GM21447 (cell line): Measurements from ENCODE around the gene RRP8.

Experiments
- ATAC-seq: cut with Tn5 transposase; IDR thresholded peaks from one replicate; pipeline ENCODE4 v1.9.1; 2021; ENCODE audit not compliant: unreplicated experiment

The RRP8 gene

DNA sequence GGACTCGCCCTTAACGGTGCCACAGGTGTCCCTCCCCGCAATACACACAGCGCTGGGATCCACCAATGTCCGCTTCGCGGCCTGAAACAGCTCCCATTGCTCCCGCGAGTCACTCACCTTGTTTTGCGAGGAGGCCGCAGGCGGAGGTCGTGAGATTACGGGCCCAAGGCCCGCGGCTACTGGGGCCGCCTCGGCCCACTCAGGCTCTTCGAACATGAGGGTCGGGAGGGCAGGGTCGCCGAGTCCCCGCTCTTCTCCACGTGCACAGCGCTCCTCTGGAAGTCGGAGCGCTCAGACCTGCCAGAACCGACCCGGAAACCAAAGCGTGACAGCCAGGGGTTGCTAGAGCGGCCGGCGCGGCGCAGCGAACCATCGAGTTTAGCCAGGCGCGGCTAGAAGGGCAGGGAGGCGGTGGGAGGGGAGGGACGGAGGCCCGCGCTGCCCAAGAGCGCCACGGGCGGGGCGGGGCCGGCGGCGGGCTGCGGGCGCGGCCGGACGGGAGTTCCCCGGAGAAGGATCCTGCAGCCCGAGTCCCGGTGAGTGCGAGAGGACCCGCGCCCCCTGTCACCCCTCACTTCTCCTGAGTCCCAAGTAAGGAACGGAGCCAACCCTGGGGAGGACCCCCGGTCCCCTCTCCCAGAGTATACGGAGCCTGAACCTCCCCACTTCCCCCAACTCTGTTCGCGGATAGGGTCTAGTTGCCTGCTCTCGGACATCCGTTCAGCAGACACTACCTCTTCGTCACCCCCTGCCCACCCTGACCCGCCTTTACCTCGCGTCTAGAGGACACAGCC is at the start of gene RRP8, which contains the start of gene ILK:
Gene RRP8 (minus strand): TSS at position 330 of the 794 bp plus-strand sequence. CDS start 114 bp downstream, at position 216.
Gene ILK (plus strand): TSS at position 488 of the 794 bp plus-strand sequence. CDS start 498 bp downstream, outside the sequence.
- peak; percentile 54 for ATAC-seq

DNA sequence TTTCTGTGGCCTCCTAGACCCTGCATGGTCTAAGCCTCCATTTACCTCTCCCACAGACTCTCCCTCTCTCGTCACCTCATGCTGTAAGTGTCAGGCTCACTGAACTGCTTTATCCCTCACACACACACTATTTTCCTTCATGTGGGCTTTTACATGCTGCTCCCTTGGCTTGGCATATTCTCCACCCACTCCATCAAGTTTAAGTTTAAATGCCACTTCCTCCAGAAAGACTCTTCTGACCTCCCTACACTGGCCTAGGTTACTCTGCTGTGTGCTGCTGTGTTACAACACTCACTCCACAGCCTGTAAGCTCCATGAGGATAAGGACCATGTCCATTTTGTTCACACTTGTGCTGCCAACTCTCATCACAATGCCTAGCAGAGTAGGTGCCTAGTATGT is 49.7 kb upstream of the RRP8 start:
- ATAC-seq, result no peak

GRCh38 chr11:6652182-6652581 is 48.8 kb upstream of the RRP8 start:
- ATAC-seq, result no peak

DNA sequence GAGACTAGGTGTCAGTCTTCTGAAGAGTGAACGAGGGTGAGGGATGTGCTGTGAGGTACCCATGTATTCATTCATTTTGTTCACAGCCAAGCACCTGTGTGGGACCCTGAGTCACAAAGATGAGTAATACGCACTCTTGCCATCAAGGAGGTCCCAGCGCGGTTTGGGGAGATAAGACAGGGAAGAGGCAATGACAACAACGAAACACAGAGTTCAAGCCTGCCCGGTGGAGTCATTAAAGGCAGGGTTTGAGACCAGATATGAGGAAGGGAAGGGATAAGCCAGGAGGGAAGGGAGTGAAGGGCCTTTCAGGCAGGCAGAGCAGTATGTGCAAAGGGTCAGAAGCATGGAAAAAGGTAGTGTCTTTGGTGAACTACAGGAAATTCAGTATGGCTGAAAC is 47.6 kb upstream of the RRP8 start:
- ATAC-seq, result no peak

GRCh38 chr11:6650104-6650503 is 46.7 kb upstream of the RRP8 start:
- ATAC-seq, result no peak

GRCh38 chr11:6648501-6648900 is 45.1 kb upstream of the RRP8 start:
- no peak for ATAC-seq

DNA sequence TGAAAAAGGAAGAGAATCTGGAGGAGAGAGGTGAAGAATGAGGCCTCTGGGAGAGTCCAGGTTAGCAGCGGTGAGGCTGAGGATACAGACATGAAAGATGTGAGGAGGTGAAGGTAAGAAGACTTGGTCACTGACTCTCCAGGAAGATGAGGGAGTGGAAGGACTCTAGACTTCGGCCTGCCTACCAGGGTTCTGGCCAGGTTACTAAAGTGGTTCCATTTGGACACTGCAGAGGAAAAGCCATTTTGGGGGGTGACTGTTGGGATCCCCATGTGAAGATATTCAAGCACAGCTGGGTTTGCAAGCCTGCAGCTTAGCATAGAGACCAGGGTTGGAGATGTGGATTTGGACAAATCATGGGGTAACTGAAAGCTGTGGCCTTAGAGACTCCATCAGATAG is 44.4 kb upstream of the RRP8 start:
- no peak for ATAC-seq

DNA sequence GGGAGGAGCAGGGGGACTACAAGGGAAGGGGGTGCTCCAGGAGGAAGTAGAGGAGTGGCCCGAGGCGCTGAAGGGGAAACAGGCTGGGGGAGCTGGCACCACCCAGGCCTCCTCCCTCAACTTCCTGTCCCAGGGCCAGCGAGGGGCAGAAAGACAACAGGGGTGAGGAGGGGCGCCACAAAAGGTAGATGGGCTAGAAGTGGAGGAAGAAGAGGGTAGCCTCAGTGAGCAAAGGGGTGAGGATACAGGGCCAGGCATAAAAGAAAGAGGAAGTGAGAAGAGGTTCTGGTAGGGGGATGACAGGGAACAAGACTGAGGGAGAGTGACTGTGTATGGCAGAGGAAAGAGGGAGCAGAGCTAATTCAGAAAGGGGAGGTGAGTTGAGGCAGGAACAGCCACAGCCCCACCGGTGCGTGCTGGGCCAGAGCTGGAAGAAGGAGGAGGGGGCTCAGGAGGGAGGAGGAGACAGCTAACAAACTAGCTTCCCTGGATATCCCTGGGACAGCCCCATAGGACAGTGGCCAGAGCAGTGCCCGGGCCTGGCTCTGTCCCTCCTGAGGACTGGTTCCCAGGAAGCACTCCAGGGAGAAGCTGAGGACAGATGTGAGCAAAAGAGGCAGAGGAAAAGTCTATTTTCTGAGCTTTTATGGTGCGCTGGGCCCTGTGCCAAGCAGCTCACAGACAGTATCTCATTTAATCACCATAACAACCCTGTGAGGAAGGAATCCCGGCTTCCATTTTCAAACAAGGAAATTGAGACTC is 43.7 kb upstream of the RRP8 start:
- ATAC-seq, result peak; percentile 93

DNA sequence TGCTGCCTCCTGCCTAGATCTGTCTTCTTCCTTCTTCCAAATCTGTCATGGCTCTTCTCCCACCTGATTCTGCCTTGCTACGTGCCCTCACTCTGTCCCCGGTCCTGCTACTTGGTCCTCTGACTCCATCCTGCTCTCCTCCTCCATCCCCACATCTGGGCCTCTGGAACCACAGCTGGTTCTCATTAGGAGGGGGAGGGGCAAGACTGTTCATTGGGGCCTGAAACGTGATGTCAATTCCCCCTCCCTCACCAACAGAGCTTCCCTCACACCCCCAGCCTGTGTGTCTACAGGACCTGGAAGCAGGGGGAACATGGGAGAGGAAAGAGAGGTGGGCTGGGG is 43.1 kb upstream of the RRP8 start:
- peak; percentile 12 for ATAC-seq

DNA sequence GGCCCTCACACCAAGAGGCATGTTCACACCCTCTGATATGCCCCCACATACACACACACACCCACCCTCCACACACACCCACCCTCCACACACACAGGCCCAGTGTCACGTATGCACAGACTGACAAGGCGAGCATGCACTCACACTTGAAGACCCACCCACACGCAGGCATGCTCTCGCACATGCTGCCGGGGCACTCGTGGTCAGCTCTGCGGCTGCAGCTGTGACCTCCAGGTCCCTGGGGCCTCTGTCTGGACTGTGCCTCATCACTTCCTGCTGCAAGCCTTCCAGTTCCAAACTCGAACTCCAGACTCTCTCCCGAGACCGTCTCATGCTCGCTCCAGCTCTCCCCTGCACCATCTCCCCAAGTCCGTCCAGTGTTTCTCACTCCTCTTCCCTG is 42.7 kb upstream of the RRP8 start:
- ATAC-seq, result no peak

GRCh38 chr11:6642957-6643356 is 39.5 kb upstream of the RRP8 start:
- no peak for ATAC-seq

DNA sequence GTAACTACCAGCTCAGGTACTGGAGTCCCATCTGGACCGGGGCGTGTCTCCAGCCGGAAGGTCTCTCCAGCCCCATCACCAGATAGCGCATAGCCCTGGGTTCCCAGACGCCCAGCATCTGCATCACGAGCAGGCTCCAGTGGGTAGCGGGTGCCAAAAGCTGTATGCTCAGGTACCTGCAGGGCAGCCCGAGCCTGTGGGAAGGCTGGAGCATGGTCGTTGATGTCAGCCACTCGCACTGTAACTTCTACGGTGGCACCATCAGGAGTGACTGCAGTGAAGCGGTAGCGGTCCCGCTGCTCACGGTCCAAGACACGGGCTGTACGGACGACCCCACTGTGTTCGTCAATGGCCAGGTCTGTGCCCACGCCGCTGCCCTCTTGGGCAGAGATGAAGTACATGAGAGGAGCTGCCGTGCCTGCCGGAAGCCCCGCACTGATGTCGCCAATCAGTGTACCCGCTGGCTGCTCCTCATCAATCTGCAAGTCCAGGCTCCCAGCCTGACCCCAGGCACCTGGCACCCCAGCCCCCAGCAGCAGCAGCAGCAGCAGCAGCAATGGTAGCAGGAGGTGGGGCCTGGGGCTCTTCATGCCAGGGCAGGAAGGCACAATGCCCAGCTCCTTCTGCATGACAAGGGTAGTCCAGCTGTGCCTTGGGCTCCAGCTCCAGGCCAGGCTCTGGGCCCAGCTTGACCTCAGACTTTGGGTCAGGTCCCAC is 37.7 kb upstream of the RRP8 start:
- ATAC-seq, result no peak

DNA sequence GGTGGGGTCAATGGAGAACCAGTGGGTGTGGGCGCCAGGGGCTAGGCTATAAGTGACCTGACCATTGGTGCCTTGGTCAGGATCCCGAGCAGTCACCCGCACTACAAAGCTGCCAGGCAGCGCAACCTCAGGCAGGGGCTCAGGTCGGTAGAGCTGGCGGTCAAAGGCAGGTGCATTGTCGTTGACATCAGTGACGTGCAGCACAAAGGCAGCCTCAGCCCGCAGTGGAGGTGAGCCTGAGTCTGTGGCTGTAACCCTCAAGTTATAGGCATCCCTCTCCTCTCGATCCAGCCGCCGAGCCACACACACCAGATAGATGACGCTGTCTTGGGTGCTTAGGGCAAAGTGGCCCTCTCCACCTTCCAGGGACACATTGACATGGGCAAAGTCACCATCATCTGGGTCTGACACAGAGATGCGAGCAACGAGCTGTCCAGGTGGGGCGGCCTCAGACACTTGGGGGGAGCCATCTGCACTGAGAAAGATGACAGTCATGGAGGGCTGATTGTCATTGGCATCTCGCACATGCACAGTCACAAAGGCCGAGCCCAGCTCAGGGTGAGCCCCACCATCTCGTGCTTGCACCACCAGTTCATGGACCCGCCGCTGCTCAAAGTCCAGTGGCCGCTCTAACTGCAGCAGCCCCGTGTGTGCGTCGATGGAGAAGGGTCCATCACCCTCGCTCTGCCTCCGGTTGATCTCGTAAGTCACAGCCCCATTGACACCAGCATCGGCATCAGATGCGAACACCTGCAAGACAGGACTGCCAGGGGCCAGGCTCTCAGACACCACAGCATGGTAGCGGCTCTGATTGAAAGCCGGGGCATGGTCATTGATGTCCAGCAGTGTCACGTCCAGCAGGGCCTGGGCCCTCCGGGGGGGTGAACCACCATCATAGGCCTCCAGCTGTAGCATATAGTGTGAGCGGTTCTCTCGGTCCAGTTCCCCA is 36.9 kb upstream of the RRP8 start:
- ATAC-seq, result no peak

- no peak for ATAC-seq
These were observed 35.0 kb upstream of the RRP8 start for GRCh38 chr11:6638429-6638828.

GRCh38 chr11:6637871-6638270 is 34.5 kb upstream of the RRP8 start:
- ATAC-seq, result no peak

GRCh38 chr11:6636480-6636879 is 33.1 kb upstream of the RRP8 start:
- ATAC-seq, result no peak

DNA sequence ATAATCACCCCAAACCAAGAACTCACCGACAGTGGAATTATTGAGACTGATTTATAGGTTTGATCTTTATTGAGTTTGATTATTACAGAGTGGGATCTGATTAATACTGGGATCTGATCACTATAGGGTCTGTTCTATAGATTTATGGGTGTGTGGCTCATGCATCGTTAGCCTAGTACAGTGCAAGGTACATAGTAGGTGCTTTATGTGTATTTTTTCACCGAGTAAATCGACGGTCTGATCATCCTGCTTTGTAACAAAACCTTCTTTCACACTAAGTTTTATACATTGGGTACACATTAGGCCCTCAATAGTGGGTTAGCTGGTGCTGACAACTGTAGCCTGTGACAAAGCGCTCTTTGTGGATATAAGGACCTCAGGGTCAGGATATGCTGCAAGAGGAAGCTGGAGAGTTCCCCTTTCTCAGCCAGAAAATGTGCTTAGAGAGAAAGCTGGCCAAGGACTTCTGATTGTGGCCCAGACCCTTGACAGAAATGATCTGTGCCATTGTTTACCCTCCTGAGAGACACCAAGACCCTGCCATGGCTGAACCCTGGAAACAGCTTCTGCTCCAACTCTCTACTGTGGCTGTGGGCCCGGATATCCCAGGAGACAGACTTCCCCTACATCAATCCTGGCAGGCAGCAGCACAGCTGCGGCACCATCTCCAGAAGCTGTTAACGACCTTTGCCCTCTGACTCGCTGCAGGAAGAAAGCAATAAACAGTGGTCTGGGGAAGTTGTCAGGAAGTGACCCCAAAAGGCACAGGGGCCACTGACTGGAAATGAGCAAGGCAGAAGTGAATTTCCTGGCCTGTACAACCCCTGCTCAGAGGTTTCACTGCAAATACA is 31.9 kb upstream of the RRP8 start:
- no peak for ATAC-seq

GRCh38 chr11:6634534-6634933 is 31.1 kb upstream of the RRP8 start:
- no peak for ATAC-seq
